Measurements from ENCODE around the gene TTLL12. TPM values are rescaled to one million over a fixed set of nuclear protein-coding genes. Genes with fewer than 3 reads are reported as not detected.

The TTLL12 gene
- total RNA-seq, 1 donor from 2014 or later = 19.6 TPM

GRCh38 chr22:43129426-43130425 is 57.2 kb downstream of the TTLL12 start:
- no peak for DNase-seq (ENCODE audit: low read depth in 2 of 2)

DNA sequence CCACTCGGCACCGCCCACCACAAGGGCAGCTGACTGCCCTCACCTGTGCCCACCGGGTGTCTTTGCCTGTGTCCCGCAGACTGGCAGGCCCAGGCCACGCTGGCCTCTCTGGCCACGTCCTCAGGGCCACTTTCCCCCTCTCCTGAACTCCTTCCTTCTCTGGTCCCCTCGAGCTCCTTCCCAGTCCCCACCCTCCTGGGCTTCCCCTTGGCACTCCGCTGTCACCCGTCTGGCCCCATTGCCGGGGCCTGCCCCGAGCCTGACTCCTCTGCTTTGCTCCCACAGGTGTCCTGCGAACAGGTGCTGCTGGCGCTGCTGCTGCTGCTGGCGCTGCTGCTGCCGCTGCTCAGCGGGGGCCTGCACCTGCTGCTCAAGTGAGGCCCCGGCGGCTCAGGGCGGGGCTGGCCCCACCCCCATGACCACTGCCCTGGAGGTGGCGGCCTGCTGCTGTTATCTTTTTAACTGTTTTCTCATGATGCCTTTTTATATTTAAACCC is 58.0 kb downstream of the TTLL12 start:
- DNase-seq (ENCODE audit: low read depth in 2 of 2) = no peak

- peak in 1 of 2 donors; percentile 22 for DNase-seq (ENCODE audit: low read depth in 2 of 2)
These were observed 58.8 kb downstream of the TTLL12 start for GRCh38 chr22:43128116-43128515.

- DNase-seq (ENCODE audit: low read depth in 2 of 2) = no peak
These were observed 59.6 kb downstream of the TTLL12 start for GRCh38 chr22:43127166-43127908.

- peak; percentile 48 to 78 for DNase-seq (ENCODE audit: low read depth in 2 of 2)
These were observed 60.3 kb downstream of the TTLL12 start for GRCh38 chr22:43126501-43127165.

- DNase-seq (ENCODE audit: low read depth in 2 of 2) = no peak
These were observed 67.9 kb downstream of the TTLL12 start for GRCh38 chr22:43118953-43119458.

GRCh38 chr22:43118024-43118849 is 68.7 kb downstream of the TTLL12 start:
- DNase-seq (ENCODE audit: low read depth in 2 of 2) = no peak

DNA sequence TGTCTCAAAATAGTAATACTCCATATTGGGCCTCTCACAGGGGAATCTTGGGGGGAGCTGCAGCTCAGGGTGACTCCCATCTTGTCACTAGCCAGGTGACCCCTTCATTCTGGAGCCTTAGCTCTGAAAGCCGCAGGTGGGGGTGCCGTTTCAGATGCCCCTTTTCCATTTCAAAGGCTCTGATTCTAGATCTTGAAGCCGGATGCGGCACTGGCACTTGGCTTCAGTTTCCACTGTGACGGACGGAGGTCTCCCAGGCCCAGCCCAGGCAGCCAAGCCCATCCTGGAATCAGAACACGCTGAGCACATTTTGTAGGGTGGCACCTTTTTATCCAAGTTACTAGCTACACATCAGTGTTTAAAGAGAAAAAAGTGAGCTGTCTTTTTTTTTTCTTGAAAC is 70.0 kb downstream of the TTLL12 start:
- no peak for DNase-seq (ENCODE audit: low read depth in 2 of 2)

Other genes starting within 250 kb of the TTLL12 start
- 59.9 and 88.9 TPM in 2 replicates for gene PACSIN2, start 172.0 kb downstream of the TTLL12 start, total RNA-seq
- 6.5 and 9.9 TPM in 2 replicates for gene TTLL1, start 97.7 kb downstream of the TTLL12 start, total RNA-seq
- 0.79 and 1.1 TPM in 2 replicates for gene BIK, start 76.4 kb downstream of the TTLL12 start, total RNA-seq
- gene MCAT, start 43.7 kb downstream of the TTLL12 start, total RNA-seq = 6.3 and 7.9 TPM in 2 replicates
- 310 and 323 TPM in 2 replicates for gene TSPO, start 35.6 kb downstream of the TTLL12 start, total RNA-seq
- 0.20 and 0.65 TPM in 2 replicates for gene SCUBE1, start 156.2 kb upstream of the TTLL12 start, total RNA-seq
- gene MPPED1, start 224.9 kb upstream of the TTLL12 start, total RNA-seq = under 0.01 TPM in 1 of 2 replicates, not detected in the other

Data from lung microvascular endothelial cell (primary cell).